Activated naive CD8-positive, alpha-beta T cell treated with anti-CD3 and anti-CD28 coated beads for 36 hours (primary cell): Measurements from ENCODE around the gene SLC1A4. TPM values are rescaled to one million over a fixed set of nuclear protein-coding genes. Genes with fewer than 3 reads are reported as not detected.
"Not testable (repeated sequence)": the region's sequence is repeated elsewhere in the genome, so short reads cannot be mapped to it uniquely, and the experiment has no call there.

Experiments
- DNase-seq: peaks from one replicate; pipeline ENCODE4 v3.0.0; 2021
- H3K27ac Mint-ChIP-seq: one replicate; pipeline ENCODE4 v1.8.0; 2022; ENCODE audit warnings: mild to moderate bottlenecking, moderate library complexity, mixed read lengths
- H3K27me3 Mint-ChIP-seq: one replicate; pipeline ENCODE4 v1.8.0; 2022; ENCODE audit warnings: mild to moderate bottlenecking, mixed read lengths
- H3K36me3 Mint-ChIP-seq: one replicate; pipeline ENCODE4 v1.8.0; 2021; ENCODE audit warnings: mild to moderate bottlenecking, mixed read lengths
- H3K4me1 Mint-ChIP-seq: one replicate; pipeline ENCODE4 v1.8.0; 2021; ENCODE audit warnings: mixed read lengths
- H3K4me3 Mint-ChIP-seq: one replicate; pipeline ENCODE4 v1.8.0; 2022; ENCODE audit warnings: mild to moderate bottlenecking, moderate library complexity, mixed read lengths
- H3K9me3 Mint-ChIP-seq: one replicate; pipeline ENCODE4 v1.8.0; 2022; ENCODE audit warnings: mixed read lengths
- total RNA-seq, 2 experiments: library from RNA; stranded (reverse); gene quantifications; one replicate each; pipeline ENCODE4 v1.2.3, GENCODE V29; 2021

The SLC1A4 gene
- total RNA-seq, 2 experiments from 2014 or later = 17.6 to 18.9 TPM

DNA sequence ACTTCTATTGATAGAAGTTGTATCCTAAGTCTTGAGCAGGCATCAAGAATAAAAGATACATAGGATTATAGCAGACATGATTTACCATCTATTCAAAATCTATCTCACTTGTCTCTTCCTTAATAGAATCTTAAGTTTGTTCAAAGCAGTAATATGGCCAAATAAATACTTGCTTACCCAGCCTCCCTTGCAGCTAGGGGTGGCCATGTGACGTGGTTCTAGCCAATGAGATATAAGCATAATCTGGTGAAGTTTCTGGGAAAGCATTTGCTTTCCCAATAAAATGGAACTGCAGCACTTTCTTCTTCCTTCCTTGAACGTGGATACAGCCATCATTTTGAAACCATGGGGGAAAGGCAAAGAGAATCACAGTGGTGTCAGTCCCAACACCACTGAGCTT is 33.7 kb upstream of the SLC1A4 start:
- peaks cover 3% of the 10 kb centered on the region for H3K9me3 Mint-ChIP-seq
- DNase-seq = no peak
- no peaks in the 10 kb centered on the region for H3K4me1 Mint-ChIP-seq
- no peak overlapping the region for H3K27ac Mint-ChIP-seq
- H3K27me3 Mint-ChIP-seq = no peaks in the 10 kb centered on the region
- H3K36me3 Mint-ChIP-seq = no peaks in the 10 kb centered on the region
- no peak overlapping the region for H3K4me3 Mint-ChIP-seq

DNA sequence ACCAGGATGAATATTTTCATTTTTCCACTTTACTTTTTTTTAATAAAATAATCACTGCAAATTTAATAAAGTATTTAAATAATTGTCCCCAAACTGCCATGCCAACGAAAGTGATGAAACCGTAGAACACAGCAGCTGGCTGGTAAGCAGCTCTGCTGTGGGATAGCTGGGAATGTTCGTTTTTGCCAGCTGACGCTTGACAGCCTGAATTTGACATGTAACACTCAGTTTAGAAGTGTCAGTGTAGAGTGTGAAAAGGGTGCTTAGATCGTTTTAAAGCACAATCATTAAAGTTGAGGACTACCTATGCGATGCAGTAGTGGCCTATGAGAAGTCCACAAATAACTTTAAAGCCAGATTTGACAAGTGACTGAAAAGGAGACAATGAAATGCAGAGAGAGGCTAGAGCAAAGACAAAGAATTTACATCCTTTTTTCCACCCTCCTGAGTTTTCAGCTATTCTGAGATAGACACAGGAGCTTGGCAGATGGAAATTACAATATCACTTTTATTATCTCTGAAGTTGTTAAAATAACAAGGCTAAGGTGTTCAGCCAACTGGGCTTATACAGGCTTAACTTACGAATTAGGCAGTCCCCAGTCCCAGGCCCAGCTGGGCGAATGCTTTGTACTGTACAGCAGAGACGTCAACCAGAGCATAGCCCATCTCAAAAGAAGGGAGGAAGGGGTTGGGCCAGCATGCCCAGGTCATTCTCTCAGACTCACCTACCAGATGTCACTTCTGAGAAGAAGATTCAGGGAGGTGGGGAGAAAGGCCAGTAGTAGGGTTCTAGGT is 31.9 kb upstream of the SLC1A4 start:
- H3K27ac Mint-ChIP-seq = no peak overlapping the region
- H3K4me3 Mint-ChIP-seq = no peak overlapping the region
- H3K36me3 Mint-ChIP-seq = no peaks in the 10 kb centered on the region
- DNase-seq = no peak
- H3K27me3 Mint-ChIP-seq = no peaks in the 10 kb centered on the region
- H3K4me1 Mint-ChIP-seq = no peaks in the 10 kb centered on the region
- peaks cover 3% of the 10 kb centered on the region for H3K9me3 Mint-ChIP-seq

DNA sequence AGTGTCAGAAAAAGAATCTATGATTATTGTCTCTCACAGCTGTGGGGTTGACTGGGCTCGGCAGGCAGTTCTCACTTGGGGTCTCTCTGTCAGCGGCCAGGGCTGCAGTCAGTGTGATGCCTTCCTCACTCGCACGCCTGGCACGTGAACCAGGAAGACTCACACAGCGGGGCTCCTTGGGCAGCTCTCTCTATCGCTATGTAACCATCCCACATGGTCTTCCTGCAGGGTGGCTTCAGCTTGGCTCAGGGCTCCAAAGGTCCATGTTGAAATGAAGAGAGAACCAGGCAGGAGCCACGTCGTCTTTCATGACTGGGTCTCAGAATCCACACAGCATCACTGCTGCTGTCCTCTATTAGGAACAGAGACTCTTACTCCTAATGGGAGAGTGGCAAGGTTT is 30.6 kb upstream of the SLC1A4 start:
- Mint-ChIP-seq H3K27me3 (no peaks in the 10 kb centered on the region), H3K27ac (no peak overlapping the region), H3K4me1 (no peaks in the 10 kb centered on the region), H3K9me3 (peaks cover 3% of the 10 kb centered on the region), H3K4me3 (no peak overlapping the region), H3K36me3 (no peaks in the 10 kb centered on the region)
- DNase-seq = no peak

DNA sequence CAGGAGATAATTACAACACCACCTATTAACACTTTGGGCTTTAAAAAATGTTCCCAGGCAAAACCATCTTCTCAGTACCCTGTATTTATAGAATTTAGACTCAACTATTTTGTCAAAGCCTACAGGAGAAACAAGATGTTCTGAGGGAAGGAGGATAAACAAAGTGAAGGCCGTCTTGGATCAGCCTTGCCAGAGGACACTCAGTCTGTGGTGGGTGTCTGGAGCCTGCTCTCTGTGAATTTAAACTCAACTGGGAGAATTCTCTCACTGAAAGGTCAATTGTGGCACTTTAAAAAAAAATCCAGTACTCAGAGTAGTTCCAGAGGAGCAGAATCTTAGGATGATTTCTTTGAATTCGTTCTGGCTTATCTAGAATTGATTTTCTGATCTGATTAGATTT is 28.4 kb upstream of the SLC1A4 start:
- DNase-seq = no peak
- Mint-ChIP-seq H3K4me3 (no peak overlapping the region), H3K9me3 (no peaks in the 10 kb centered on the region), H3K27me3 (no peaks in the 10 kb centered on the region), H3K4me1 (no peaks in the 10 kb centered on the region), H3K27ac (no peak overlapping the region), H3K36me3 (no peaks in the 10 kb centered on the region)

DNA sequence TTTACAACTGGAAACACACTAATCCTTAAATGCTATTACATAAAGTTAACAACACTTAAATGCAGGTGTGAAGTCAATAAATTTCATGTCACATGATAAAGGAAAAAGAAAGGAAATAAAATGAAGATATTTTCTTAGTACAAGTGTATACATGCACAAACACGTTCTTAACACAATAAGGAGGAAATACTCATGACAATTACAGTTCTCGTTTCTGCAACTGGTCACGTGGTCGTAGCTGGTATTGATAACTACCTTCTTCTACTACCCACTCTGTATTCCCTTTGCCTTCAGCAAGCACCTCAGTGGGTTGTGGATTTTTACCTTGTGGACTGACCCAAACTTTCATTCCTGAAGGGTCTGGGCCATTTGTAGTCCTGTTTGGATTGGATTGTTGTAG is 26.1 kb upstream of the SLC1A4 start:
- not testable (repeated sequence) for DNase-seq, H3K36me3 Mint-ChIP-seq, H3K4me1 Mint-ChIP-seq, H3K27ac Mint-ChIP-seq, H3K27me3 Mint-ChIP-seq, H3K9me3 Mint-ChIP-seq, H3K4me3 Mint-ChIP-seq

DNA sequence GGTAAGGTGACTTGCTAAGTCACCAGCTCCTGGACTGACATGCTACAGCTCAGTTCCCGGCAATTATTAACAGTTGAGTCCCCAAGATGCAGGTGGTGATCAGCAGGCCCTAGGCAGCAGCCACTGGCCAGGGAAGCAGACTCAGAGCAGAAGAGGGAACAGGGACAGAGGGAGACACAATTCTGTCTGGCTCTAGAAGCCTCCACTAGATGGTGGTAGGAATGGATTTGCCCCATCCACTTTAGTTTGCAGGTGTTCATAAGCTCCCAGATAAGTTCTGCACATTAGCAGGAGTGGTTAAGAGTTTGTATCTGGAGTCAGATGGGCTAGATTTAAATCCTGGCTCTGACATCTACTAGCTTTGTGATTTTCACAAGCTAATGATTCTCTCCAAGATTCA is 25.5 kb upstream of the SLC1A4 start:
- no peaks in the 10 kb centered on the region for H3K36me3 Mint-ChIP-seq
- H3K4me1 Mint-ChIP-seq = no peaks in the 10 kb centered on the region
- no peak for DNase-seq
- H3K9me3 Mint-ChIP-seq = no peaks in the 10 kb centered on the region
- no peaks in the 10 kb centered on the region for H3K27me3 Mint-ChIP-seq
- no peak overlapping the region for H3K4me3 Mint-ChIP-seq
- H3K27ac Mint-ChIP-seq = no peak overlapping the region

DNA sequence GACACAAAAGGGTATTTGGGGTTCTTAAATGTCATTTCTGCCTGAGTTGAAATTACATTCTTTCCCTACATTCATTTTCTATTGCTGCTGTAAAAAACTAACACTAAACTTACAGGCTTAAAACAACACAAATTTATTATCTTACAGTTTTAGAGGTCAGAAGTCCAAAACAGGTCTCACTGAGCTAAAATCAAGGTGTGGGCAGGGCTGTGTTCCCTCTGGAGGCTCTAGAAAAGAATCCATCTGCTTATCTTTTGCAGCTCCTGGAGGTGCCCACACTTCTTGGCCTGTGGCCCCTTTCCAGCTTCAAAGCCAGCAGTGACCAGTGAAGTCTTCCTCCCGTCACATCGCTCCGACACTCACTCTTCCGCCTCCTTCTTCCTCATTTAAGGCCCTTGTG is 23.2 kb upstream of the SLC1A4 start:
- Mint-ChIP-seq H3K4me1 (peaks cover 3% of the 10 kb centered on the region), H3K27me3 (no peaks in the 10 kb centered on the region), H3K9me3 (no peaks in the 10 kb centered on the region), H3K36me3 (no peaks in the 10 kb centered on the region), H3K27ac (no peak overlapping the region), H3K4me3 (no peak overlapping the region)
- DNase-seq = no peak

DNA sequence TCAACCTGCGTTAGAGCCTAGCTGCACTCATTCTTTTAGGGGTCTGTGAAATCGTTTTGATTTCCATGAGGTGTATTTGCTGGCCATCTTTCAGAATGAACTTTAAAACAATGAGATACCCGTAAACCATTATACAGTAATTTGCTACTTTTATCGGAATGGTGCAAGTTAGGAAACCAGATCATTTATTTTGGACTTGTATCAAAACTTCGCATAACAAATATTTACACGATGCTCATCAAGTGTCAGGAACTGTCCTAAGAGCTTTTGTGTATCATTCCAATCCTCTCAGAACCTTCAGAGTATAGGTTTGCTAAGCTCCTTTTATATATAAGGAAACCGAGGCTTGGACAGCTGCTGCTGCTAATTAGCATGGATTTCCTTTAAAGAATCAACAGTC is 22.4 kb upstream of the SLC1A4 start:
- Mint-ChIP-seq H3K9me3 (no peaks in the 10 kb centered on the region), H3K27ac (no peak overlapping the region), H3K36me3 (no peaks in the 10 kb centered on the region), H3K4me3 (no peak overlapping the region), H3K27me3 (no peaks in the 10 kb centered on the region), H3K4me1 (peaks cover 3% of the 10 kb centered on the region)
- DNase-seq = no peak

DNA sequence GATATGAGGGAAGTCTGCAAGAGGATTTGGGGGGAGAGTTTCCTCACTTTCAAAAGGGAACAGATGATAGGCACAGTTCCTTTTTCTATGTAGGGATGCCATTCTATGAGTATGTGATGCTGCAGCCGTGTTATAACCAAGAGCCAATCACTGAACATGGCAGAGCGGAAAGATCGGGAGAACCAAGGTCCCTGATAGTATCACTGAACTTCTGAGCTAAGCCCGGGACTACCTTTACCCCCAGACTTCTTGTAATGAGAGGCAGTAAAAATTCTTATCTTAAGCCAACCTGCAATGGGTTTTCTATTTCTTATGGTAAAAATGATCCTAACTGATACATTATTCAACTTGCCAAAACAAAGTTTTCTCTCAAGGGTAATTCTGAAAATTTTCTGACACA is 21.6 kb upstream of the SLC1A4 start:
- H3K4me3 Mint-ChIP-seq = no peak overlapping the region
- H3K27me3 Mint-ChIP-seq = no peaks in the 10 kb centered on the region
- no peaks in the 10 kb centered on the region for H3K36me3 Mint-ChIP-seq
- H3K27ac Mint-ChIP-seq = no peak overlapping the region
- no peak for DNase-seq
- no peaks in the 10 kb centered on the region for H3K9me3 Mint-ChIP-seq
- H3K4me1 Mint-ChIP-seq = peaks cover 3% of the 10 kb centered on the region

DNA sequence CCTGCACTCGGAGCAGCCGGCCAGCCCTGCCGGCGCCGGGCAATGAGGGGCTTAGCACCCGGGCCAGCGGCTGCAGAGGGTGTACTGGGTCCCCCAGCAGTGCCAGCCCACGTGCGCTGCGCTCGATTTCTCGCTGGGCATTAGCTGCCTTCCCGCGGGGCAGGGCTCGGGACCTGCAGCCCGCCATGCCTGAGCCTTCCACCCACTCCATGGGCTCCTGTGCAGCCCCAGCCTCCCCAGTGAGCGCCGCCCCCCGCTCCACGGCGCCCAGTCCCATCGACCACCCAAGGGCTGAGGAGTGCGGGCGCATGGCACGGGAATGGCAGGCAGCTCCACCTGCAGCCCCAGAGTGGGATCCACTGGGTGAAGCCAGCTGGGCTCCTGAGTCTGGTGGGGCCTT is 20.1 kb upstream of the SLC1A4 start:
- H3K4me1 Mint-ChIP-seq, H3K27me3 Mint-ChIP-seq, H3K9me3 Mint-ChIP-seq, H3K36me3 Mint-ChIP-seq, H3K4me3 Mint-ChIP-seq, H3K27ac Mint-ChIP-seq, DNase-seq: not testable (repeated sequence)

DNA sequence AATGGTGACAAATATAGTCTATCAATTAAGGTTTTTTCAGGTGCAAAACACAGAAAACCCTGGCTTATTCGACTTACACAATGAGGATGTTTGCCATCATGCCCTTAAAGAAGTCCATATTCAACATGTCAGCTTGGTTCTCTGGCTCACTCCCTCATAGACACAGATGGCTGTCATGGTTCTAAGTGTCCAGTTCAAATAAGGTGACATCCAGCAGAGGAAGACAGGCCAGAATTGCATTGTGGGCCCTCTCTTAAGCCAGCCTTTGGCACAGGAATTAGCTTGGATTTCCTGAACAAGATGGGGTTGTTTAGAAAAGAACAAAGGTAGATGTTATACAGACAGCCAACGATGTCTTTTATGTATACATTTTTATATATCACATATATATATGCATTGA is 18.7 kb upstream of the SLC1A4 start:
- no peaks in the 10 kb centered on the region for H3K9me3 Mint-ChIP-seq
- DNase-seq = no peak
- no peaks in the 10 kb centered on the region for H3K36me3 Mint-ChIP-seq
- H3K27me3 Mint-ChIP-seq = no peaks in the 10 kb centered on the region
- no peak overlapping the region for H3K4me3 Mint-ChIP-seq
- H3K4me1 Mint-ChIP-seq = peaks cover 3% of the 10 kb centered on the region
- H3K27ac Mint-ChIP-seq = no peak overlapping the region

DNA sequence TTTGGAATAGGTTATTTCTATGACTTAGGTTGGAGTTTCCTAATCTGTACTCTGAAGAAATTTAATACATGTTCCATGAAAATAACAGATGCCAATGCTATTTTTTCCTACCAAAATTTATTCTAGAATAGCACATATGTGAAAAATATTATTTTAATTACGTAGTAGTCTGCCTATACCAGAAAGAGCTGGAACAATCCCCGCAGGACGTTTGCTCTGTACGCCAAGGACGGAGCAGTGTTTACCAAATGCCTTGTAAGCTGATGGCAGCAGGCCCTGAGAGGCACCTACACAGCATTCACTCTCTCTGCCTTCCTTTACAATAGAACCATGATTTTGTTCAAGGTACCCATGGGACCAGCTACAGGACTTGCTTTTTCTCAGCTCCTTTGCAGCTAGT is 16.8 kb upstream of the SLC1A4 start:
- Mint-ChIP-seq H3K4me3 (no peak overlapping the region), H3K9me3 (no peaks in the 10 kb centered on the region), H3K4me1 (peaks cover 3% of the 10 kb centered on the region), H3K36me3 (no peaks in the 10 kb centered on the region), H3K27me3 (no peaks in the 10 kb centered on the region), H3K27ac (no peak overlapping the region)
- DNase-seq = no peak

DNA sequence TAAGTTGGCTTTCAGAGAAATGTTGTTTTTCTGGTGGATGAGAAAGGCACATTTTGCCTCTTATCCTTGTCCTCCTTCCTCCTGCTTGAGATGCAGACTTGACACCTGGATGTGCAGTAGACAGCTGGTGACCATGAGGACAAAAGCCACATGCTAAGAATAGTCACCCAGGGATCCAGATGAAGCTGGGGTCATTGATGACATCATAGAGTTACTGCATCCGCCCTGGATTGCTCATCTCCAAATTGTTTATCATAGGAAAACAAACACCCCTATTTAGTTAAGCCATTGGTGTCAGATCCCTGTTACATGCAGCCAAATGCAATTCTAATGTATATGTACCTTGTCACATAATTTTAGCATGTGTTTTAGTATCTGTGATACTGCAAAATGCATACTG is 16.3 kb upstream of the SLC1A4 start:
- Mint-ChIP-seq H3K27ac (no peak overlapping the region), H3K27me3 (no peaks in the 10 kb centered on the region), H3K36me3 (no peaks in the 10 kb centered on the region), H3K9me3 (no peaks in the 10 kb centered on the region), H3K4me3 (no peak overlapping the region), H3K4me1 (peaks cover 3% of the 10 kb centered on the region)
- DNase-seq = no peak

DNA sequence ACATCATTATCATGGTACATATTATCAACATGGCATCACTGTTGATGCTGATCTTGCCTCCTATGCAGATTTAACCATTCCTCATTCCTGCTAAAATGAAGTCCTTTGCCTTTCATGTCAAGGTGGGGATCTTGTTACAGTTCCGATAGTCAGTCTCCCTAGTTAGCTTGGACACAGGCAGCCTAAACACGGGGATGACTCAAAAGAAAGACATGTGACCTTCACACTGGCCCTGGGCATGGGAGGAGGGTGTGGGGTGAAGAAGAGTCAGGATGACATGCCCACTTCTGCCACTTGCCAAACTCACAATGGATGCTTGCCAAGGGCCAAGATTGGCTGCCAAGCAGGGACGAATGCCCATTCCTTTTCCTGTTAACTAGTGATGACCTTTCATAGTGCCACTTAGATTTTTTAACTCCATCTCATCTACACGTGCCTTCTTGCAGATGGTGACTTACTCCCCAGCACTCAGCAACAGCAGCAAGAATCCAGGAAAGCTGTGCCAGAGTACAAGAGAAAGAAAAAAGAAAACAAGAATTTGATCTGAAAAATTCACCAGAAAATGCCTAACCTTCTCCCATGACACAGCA is 13.9 kb upstream of the SLC1A4 start:
- Mint-ChIP-seq H3K4me1 (no peaks in the 10 kb centered on the region), H3K27ac (no peak overlapping the region)
- no peak for DNase-seq

DNA sequence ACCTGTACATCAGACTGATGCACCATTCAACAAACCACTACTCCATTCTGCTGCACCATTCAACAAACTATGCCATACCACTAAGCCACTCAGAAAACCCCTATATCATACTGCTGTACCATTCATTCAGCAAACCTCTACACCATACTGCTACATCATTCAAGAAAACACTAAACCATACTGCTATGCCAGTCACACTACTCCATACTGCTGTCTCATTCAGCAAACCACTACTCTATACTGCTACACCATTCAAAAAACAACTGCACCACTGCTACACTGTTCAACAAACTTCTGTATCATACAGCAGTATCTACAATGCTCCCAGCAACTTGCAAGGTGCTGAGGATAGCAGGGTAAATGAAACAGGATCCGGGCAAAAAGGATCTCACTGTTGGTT is 12.9 kb upstream of the SLC1A4 start:
- Mint-ChIP-seq H3K27me3 (no peaks in the 10 kb centered on the region), H3K9me3 (no peaks in the 10 kb centered on the region), H3K36me3 (no peaks in the 10 kb centered on the region), H3K27ac (no peak overlapping the region), H3K4me3 (no peak overlapping the region), H3K4me1 (no peaks in the 10 kb centered on the region)
- no peak for DNase-seq

More for the DNA sequence above, 13.9 kb upstream of the SLC1A4 start:
- Mint-ChIP-seq H3K27me3 (no peaks in the 10 kb centered on the region), H3K4me3 (no peak overlapping the region), H3K36me3 (no peaks in the 10 kb centered on the region), H3K9me3 (no peaks in the 10 kb centered on the region)

DNA sequence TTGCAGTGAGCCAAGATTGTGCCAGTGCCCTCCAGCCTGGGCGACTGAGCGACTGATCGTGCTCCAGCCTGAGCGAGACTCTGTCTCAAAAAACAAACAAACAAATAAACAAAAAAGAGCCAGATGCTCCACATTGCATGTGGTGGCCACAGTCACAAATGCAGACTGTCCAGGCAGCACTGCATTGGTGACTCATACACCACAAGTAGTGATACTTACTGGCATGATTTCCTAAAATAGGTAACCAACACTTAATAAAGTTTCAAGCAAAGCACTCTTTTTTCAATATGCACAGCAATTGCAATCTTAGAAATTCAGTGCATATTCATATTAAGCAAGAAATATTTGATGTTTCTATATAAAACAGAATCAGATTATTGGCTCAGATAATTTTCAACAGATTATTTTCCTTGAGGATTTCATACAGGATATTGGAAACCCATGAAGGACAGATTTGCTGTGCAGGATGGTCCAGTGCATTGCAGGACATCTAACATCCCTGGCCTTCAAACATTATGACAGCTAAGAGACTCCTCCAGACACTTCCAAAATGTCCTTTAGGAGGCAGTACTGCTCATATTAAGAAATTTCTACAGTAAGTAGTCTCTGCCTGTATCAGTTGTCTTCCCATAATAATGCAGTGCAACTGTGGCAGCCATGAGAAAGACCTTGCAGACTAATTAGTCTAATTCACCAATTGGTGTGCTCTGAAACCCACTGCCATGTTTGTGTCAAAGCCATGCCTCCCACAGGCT is 10.5 kb upstream of the SLC1A4 start:
- Mint-ChIP-seq H3K27me3 (no peaks in the 10 kb centered on the region), H3K9me3 (no peaks in the 10 kb centered on the region), H3K27ac (no peak overlapping the region), H3K36me3 (no peaks in the 10 kb centered on the region), H3K4me3 (no peak overlapping the region), H3K4me1 (peaks cover 17% of the 10 kb centered on the region)
- no peak for DNase-seq
